BLaER1 (cell line): ENCODE measurements around the gene GPS1.

Source experiments
- H3K27ac ChIP-seq: shearing (Covaris generic); formaldehyde crosslinking; 2 replicates; pipeline ENCODE4 v1.8.1; 2022
- H3K27me3 ChIP-seq: shearing (Covaris generic); formaldehyde crosslinking; 2 replicates; pipeline ENCODE4 v1.8.1; 2022
- H3K36me3 ChIP-seq: shearing (Covaris generic); formaldehyde crosslinking; 2 replicates; pipeline ENCODE4 v1.8.1; 2022
- H3K4me1 ChIP-seq: shearing (Covaris generic); formaldehyde crosslinking; 2 replicates; pipeline ENCODE4 v1.8.1; 2022
- H3K4me2 ChIP-seq: shearing (Covaris generic); formaldehyde crosslinking; 2 replicates; pipeline ENCODE4 v1.8.1; 2022
- H3K4me3 ChIP-seq: shearing (Covaris generic); formaldehyde crosslinking; 2 replicates; pipeline ENCODE4 v1.8.1; 2022
- H3K9ac ChIP-seq: shearing (Covaris generic); formaldehyde crosslinking; 2 replicates; pipeline ENCODE4 v1.8.1; 2022
- H3K9me3 ChIP-seq: shearing (Covaris generic); formaldehyde crosslinking; 2 replicates; pipeline ENCODE4 v1.8.1; 2022
- H4K20me1 ChIP-seq: shearing (Covaris generic); formaldehyde crosslinking; 2 replicates; pipeline ENCODE4 v1.8.1; 2022
- Cebpa-rat ChIP-seq: shearing (Covaris generic); IDR thresholded peaks from 2 replicates; pipeline ENCODE4 v1.8.1; 2022

The GPS1 gene

GRCh38 chr17:82086941-82087906 is 35.5 kb downstream of the GPS1 start:
- Histone ChIP-seq H3K27me3 (no peaks in the 10 kb centered on the region), H3K36me3 (peaks cover 100% of the 10 kb centered on the region), H3K4me2 (no peak overlapping the region), H4K20me1 (peaks cover 100% of the 10 kb centered on the region), H3K4me3 (no peak overlapping the region), H3K4me1 (peaks cover 4% of the 10 kb centered on the region; the same call in 1 of the 2 replicates), H3K27ac (no peak overlapping the region), H3K9me3 (no peaks in the 10 kb centered on the region), H3K9ac (no peak overlapping the region)
- TF ChIP-seq Cebpa-rat = no peak

GRCh38 chr17:82087961-82088837 is 36.5 kb downstream of the GPS1 start:
- H3K9ac ChIP-seq = no peak overlapping the region
- no peak overlapping the region for H3K4me2 ChIP-seq
- peaks cover 98% of the 10 kb centered on the region for H4K20me1 ChIP-seq
- peaks cover 100% of the 10 kb centered on the region for H3K36me3 ChIP-seq
- TF ChIP-seq Cebpa-rat = no peak
- H3K27me3 ChIP-seq = no peaks in the 10 kb centered on the region
- peaks cover 4% of the 10 kb centered on the region; the same call in 1 of the 2 replicates for H3K4me1 ChIP-seq
- no peak overlapping the region for H3K27ac ChIP-seq
- no peak overlapping the region for H3K4me3 ChIP-seq
- H3K9me3 ChIP-seq = no peaks in the 10 kb centered on the region

DNA sequence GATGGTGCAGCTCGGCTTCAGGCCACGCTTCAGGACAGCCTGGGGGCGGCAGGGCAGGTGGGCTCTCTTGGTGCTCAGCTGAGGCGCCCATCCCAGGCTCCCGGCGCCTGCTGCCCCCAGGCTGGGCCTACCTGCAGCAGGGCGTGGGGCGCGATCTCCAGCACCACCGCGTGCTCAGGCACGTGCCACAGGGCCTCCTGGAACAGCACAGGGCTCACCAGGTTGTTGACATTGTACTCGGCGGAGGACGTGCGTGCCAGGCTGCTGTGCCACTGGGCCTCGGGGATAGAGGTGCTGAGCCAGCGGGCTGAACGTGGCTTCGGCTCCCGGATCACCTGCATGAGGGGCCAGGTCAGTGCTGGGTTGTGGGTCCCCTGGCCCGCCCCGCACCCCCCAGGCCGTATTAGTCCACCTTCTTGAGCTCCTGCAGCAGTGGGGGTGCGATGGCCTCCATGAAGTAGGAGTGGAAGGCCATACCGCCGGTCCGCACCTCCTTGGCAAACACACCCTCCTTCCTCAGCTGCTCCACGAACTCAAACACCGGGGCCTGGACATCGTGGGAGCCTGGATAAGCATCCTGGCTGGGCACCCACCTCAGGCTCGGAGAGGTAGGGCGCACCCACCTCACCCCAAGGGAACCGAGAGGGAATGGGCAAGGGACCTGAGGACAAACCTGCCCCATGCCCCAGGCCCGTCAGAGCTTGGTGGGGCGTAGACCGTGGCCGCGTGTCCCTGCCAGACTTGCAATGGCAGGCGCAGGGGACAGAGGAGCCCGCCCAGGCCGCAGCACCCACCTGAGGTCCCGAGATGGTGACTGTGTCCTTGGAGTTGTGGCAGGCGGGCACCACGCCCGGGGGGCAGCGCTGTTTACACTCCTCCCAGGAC is 37.4 kb downstream of the GPS1 start:
- Histone ChIP-seq H3K4me1 (peaks cover 4% of the 10 kb centered on the region; the same call in 1 of the 2 replicates), H3K36me3 (peaks cover 99% of the 10 kb centered on the region), H3K9me3 (no peaks in the 10 kb centered on the region), H3K4me2 (no peak overlapping the region), H3K27ac (no peak overlapping the region), H3K4me3 (no peak overlapping the region), H3K27me3 (no peaks in the 10 kb centered on the region), H4K20me1 (peaks cover 96% of the 10 kb centered on the region), H3K9ac (no peak overlapping the region)
- no peak for TF ChIP-seq Cebpa-rat

GRCh38 chr17:82089723-82090548 is 38.2 kb downstream of the GPS1 start:
- Histone ChIP-seq H3K4me2 (no peak overlapping the region), H3K4me1 (peaks cover 4% of the 10 kb centered on the region; the same call in 1 of the 2 replicates), H3K4me3 (no peak overlapping the region), H3K9ac (no peak overlapping the region), H3K36me3 (peaks cover 98% of the 10 kb centered on the region), H3K27me3 (no peaks in the 10 kb centered on the region), H4K20me1 (peaks cover 94% of the 10 kb centered on the region), H3K9me3 (no peaks in the 10 kb centered on the region), H3K27ac (no peak overlapping the region)
- no peak for TF ChIP-seq Cebpa-rat

- no peak overlapping the region for H3K27ac ChIP-seq
- H3K4me3 ChIP-seq = no peak overlapping the region
- no peaks in the 10 kb centered on the region for H3K9me3 ChIP-seq
- H3K4me2 ChIP-seq = no peak overlapping the region
- H3K4me1 ChIP-seq = peaks cover 10% of the 10 kb centered on the region
- peaks cover 94% of the 10 kb centered on the region for H4K20me1 ChIP-seq
- no peak for TF ChIP-seq Cebpa-rat
- H3K27me3 ChIP-seq = no peaks in the 10 kb centered on the region
- H3K9ac ChIP-seq = no peak overlapping the region; the same call in 1 of the 2 replicates
- peaks cover 98% of the 10 kb centered on the region for H3K36me3 ChIP-seq
These were observed 39.0 kb downstream of the GPS1 start for GRCh38 chr17:82090549-82091263.

DNA sequence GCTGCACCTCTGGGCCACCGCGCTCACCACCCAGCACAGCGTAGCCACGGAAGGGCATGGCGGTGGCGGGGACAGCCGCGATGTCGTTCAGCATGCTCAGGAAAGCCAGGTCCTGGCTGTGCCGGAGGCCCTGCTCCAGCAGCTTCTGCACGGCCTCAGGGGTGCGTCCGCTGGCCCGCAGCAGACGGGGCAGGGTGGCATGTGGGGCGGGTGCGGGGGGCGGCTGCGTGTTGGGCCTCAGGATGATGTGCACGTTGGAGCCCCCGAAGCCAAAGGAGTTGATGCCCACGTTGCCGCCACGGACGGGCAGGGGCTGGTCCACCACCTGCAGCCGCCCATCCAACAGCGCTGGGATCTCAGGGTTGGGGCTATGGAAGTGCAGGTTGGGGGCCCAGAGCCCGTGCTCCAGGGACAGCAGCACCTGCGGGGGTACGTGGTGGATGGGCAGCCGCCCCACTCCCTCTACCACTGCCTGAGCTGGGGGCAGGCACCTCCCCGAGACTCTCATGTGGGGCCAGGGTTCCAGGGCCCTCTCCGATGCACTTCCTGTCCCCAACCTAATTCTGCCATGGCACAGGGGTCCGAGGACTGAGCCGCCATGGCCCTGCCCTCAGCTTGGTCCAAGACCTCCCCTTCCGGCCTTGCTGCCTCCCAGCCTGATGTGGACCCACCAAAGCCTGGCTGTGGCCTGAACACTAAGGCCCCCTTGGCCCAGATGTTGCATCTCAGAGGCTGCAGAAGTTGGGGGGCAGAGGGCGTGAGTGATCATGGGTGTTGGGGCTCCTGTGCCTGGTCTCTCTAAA is 39.8 kb downstream of the GPS1 start:
- Histone ChIP-seq H3K9me3 (no peaks in the 10 kb centered on the region), H3K36me3 (peaks cover 98% of the 10 kb centered on the region), H3K4me3 (no peak overlapping the region), H3K4me2 (no peak overlapping the region), H3K27me3 (no peaks in the 10 kb centered on the region), H4K20me1 (peaks cover 94% of the 10 kb centered on the region), H3K9ac (no peak overlapping the region), H3K4me1 (peaks cover 15% of the 10 kb centered on the region), H3K27ac (no peak overlapping the region)
- no peak for TF ChIP-seq Cebpa-rat

- Histone ChIP-seq H3K4me1 (peaks cover 20% of the 10 kb centered on the region), H3K36me3 (peaks cover 95% of the 10 kb centered on the region), H3K4me2 (no peak overlapping the region), H3K9me3 (no peaks in the 10 kb centered on the region), H3K4me3 (no peak overlapping the region), H3K27me3 (no peaks in the 10 kb centered on the region), H3K27ac (no peak overlapping the region), H4K20me1 (peaks cover 94% of the 10 kb centered on the region), H3K9ac (no peak overlapping the region)
- TF ChIP-seq Cebpa-rat = no peak
These were observed 40.4 kb downstream of the GPS1 start for GRCh38 chr17:82092094-82092586.
